K562 (cell line): ENCODE results near the gene PDGFA.

Experiments
- CTCF ChIP-seq, 3 experiments: IDR thresholded peaks in 2 of 3; conservative IDR thresholded peaks in 1 of 3; 2 replicates each; pipeline ENCODE4 v1.5.1; 2011 to 2012; ENCODE audit warnings: low read length in 3 of 3, mild to moderate bottlenecking in 3 of 3, control low read depth in 2 of 3, improper control_type of control experiment in 1 of 3, inconsistent platforms in 1 of 3, low read depth in 1 of 3, mixed read lengths in 1 of 3, moderate library complexity in 1 of 3; ENCODE audit not compliant: insufficient read depth in 2 of 3
- PHF21A ChIP-seq: fragments of 450-650 bp; IDR thresholded peaks from 2 replicates; pipeline ENCODE4 v1.6.1; 2017; ENCODE audit warnings: low read depth, borderline replicate concordance
- YY1 ChIP-seq, 3 experiments: IDR thresholded peaks; 2 replicates each; pipeline ENCODE4 v1.6.1; 2011; ENCODE audit warnings: low read length in 2 of 3, mild to moderate bottlenecking in 2 of 3, moderate library complexity in 2 of 3, borderline replicate concordance in 1 of 3, control low read depth in 1 of 3, low read depth in 1 of 3; ENCODE audit not compliant: insufficient read depth in 3 of 3, insufficient replicate concordance in 2 of 3, control insufficient read depth in 1 of 3, insufficient read length in 1 of 3; ENCODE audit errors: extremely low read depth in 1 of 3

DNA sequence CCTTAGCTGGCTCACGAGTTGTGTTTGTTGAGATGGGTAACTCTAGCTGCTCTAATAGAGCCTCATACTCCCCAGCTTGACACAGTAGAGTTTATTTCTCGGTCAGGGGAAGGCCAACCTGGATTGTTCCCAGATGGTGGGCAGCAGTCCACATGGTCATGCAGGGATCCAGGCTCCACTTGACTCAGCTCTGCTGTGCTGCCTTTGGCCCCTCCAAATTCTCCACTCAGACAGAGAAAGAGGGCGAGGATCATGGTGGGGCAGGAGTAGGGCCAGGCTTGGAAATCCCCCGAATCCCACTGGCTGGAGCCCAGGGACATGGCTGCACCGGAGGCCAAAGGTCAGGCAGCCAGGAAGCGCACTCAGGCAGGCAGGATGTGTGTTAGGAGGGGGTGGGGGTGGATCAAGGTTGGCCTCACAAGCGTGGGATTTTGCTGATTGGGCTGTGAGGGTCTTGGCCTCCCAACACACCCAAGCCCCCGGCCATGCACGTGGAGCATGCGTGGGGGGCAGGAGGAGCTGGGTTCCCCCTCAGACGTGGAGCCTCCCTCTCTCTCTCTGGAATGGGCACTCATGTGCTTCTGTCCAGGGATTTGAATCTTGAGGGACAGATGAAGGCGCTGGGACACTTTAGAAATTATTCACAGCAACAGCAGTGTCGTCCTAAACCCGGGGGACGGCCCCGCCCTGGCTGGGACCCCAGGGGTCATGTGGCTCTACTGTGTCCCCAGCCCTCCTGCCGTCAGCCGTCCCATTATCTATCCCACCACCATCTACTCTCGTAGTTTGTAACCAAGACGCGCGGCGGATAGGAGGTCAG lies 44.8 kb downstream of the PDGFA start:
- TF ChIP-seq PHF21A, result no peak
- no peak for TF ChIP-seq YY1 (IDR thresholded peaks at IDR 0.05; ENCODE audit: borderline replicate concordance in 1 of 3, control insufficient read depth in 1 of 3, extremely low read depth in 1 of 3, insufficient read depth in 3 of 3, insufficient read length in 1 of 3, insufficient replicate concordance in 2 of 3, low read depth in 1 of 3, low read length in 2 of 3)
- no peak for TF ChIP-seq CTCF (IDR thresholded peaks at IDR 0.05 in 2 of 3, conservative IDR thresholded peaks at IDR 0.05 in 1 of 3; ENCODE audit: insufficient read depth in 2 of 3, low read depth in 1 of 3, low read length in 3 of 3)
